Anterior cingulate cortex (tissue), 58 donors: ENCODE results near the gene INO80D.
"Not testable (repeated sequence)": the region's sequence is repeated elsewhere in the genome, so short reads cannot be mapped to it uniquely, and the experiment has no call there.

Experiments
- DNase-seq, 58 donors: peaks; one replicate each; lab custom pipeline; 2025; lab: John Stamatoyannopoulos, UW

The INO80D gene

GRCh38 chr2:206031950-206032567 is 53.9 kb downstream of the INO80D start:
- DNase-seq = no peak

GRCh38 chr2:206031162-206031784 is 54.7 kb downstream of the INO80D start:
- no peak for DNase-seq

- DNase-seq = no peak
Measured at GRCh38 chr2:206028101-206028500, 57.9 kb downstream of the INO80D start.

GRCh38 chr2:206023183-206023582 is 62.8 kb downstream of the INO80D start:
- DNase-seq = no peak

GRCh38 chr2:206020171-206020570 is 65.8 kb downstream of the INO80D start:
- no peak for DNase-seq

GRCh38 chr2:206015746-206016145 is 70.2 kb downstream of the INO80D start:
- DNase-seq = not testable (repeated sequence)

GRCh38 chr2:206011795-206012194 is 74.2 kb downstream of the INO80D start:
- DNase-seq = no peak

GRCh38 chr2:206011018-206011614 is 74.9 kb downstream of the INO80D start:
- no peak for DNase-seq

GRCh38 chr2:206004004-206004693 is 81.8 kb downstream of the INO80D start:
- no peak for DNase-seq

- no peak for DNase-seq
Measured at GRCh38 chr2:206002440-206002839, 83.5 kb downstream of the INO80D start.

GRCh38 chr2:206001912-206002311 is 84.1 kb downstream of the INO80D start:
- no peak for DNase-seq

GRCh38 chr2:206000776-206001175 is 85.2 kb downstream of the INO80D start:
- no peak for DNase-seq

GRCh38 chr2:205998583-205998982 is 87.4 kb downstream of the INO80D start:
- DNase-seq = no peak

GRCh38 chr2:205996161-205996560 is 89.8 kb downstream of the INO80D start:
- DNase-seq = no peak

GRCh38 chr2:205995260-205995659 is 90.7 kb downstream of the INO80D start:
- no peak for DNase-seq

- no peak for DNase-seq
Measured at GRCh38 chr2:205994344-205994743, 91.6 kb downstream of the INO80D start.

GRCh38 chr2:205990104-205990503 is 95.9 kb downstream of the INO80D start:
- DNase-seq = no peak

- peak in 9 of 58 donors; percentile 2 to 57 (median 15) for DNase-seq
Measured at GRCh38 chr2:205989271-205990071, 96.5 kb downstream of the INO80D start.

GRCh38 chr2:205988681-205989080 is 97.3 kb downstream of the INO80D start:
- not testable (repeated sequence) for DNase-seq

- DNase-seq = no peak
Measured at GRCh38 chr2:205988274-205988673, 97.7 kb downstream of the INO80D start.

GRCh38 chr2:205986334-205986733 is 99.6 kb downstream of the INO80D start:
- not testable (repeated sequence) for DNase-seq
